Activated CD4-positive, alpha-beta T cell treated with anti-CD3 and anti-CD28 coated beads, Interleukin-2, amount 10 ng/mL, durations not matched to agents 24 days and 14 days (primary cell): ENCODE data around the gene GPS1. TPM values are rescaled to one million over a fixed set of nuclear protein-coding genes. Genes with fewer than 3 reads are reported as not detected.
A peak's percentile ranks its signal among the peaks of the same experiment; 100 is the strongest.

Experiments used
- DNase-seq: peaks from one replicate; pipeline ENCODE4 v3.0.0; 2022
- H3K27ac Mint-ChIP-seq: one replicate; pipeline ENCODE4 v1.8.0; 2022; ENCODE audit warnings: mild to moderate bottlenecking, mixed read lengths
- H3K27me3 Mint-ChIP-seq: one replicate; pipeline ENCODE4 v1.8.0; 2022; ENCODE audit warnings: mixed read lengths
- H3K36me3 Mint-ChIP-seq: one replicate; pipeline ENCODE4 v1.8.0; 2022; ENCODE audit warnings: low read depth, mild to moderate bottlenecking, mixed read lengths
- H3K4me1 Mint-ChIP-seq: one replicate; pipeline ENCODE4 v1.8.0; 2021; ENCODE audit warnings: mixed read lengths
- H3K4me3 Mint-ChIP-seq: one replicate; pipeline ENCODE4 v1.8.0; 2022; ENCODE audit warnings: mild to moderate bottlenecking, moderate library complexity, mixed read lengths
- H3K9me3 Mint-ChIP-seq: one replicate; pipeline ENCODE4 v1.8.0; 2021; ENCODE audit warnings: mixed read lengths
- intact Hi-C: fragments of 100-400 bp; cut with micrococcal nuclease; formaldehyde crosslinking; loops from one replicate; pipeline ENCODE4 v1.15.1; 2023
- total RNA-seq: library from RNA; stranded (reverse); gene quantifications from 2 replicates; pipeline ENCODE4 v1.2.3, GENCODE V29; 2022

Gene GPS1
- total RNA-seq, 1 donor from 2014 or later: 118 TPM

GRCh38 chr17:82091264-82092066 is 39.8 kb downstream of the GPS1 start:
- DNase-seq: no peak
- intact Hi-C loops: no loop called here
- Mint-ChIP-seq H3K36me3 (peaks cover 34% of the 10 kb centered on the region), H3K27ac (no peak overlapping the region), H3K9me3 (no peaks in the 10 kb centered on the region), H3K4me3 (no peak overlapping the region), H3K27me3 (no peaks in the 10 kb centered on the region), H3K4me1 (peaks cover 5% of the 10 kb centered on the region)

DNA sequence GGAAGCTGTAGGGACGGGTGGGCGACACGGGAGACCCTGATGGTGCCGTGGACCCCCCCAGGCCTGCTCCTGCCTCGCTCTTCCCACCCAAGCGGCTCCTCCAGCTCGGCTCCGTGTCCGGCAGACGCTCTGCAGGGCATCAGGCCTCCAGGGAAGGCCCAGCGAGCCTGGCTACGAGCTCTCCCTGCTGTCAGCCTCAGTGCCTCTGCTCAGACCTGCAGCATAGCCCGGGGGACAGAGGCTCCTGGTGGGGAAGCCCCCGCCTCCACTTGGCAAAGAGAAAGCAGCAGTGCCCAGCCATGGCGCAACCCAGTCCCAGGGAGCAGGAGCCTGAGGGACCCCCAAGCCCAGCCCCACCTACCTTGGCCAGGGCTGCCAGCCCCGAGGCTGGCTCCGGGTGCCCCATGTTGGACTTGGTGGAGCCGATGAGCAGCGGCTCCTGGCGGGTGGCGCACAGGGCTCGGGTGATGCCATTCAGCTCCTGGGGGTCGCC is 40.4 kb downstream of the GPS1 start:
- intact Hi-C loops: no loop called here
- Mint-ChIP-seq H3K36me3 (peaks cover 34% of the 10 kb centered on the region), H3K9me3 (no peaks in the 10 kb centered on the region), H3K4me1 (peaks cover 5% of the 10 kb centered on the region), H3K27ac (no peak overlapping the region), H3K4me3 (no peak overlapping the region), H3K27me3 (no peaks in the 10 kb centered on the region)
- DNase-seq: no peak

GRCh38 chr17:82092628-82092994 is 40.9 kb downstream of the GPS1 start:
- Mint-ChIP-seq H3K4me3 (no peak overlapping the region), H3K27me3 (no peaks in the 10 kb centered on the region), H3K36me3 (peaks cover 33% of the 10 kb centered on the region), H3K4me1 (peaks cover 5% of the 10 kb centered on the region), H3K9me3 (no peaks in the 10 kb centered on the region), H3K27ac (no peak overlapping the region)
- intact Hi-C loops: no loop called here
- DNase-seq: no peak

DNA sequence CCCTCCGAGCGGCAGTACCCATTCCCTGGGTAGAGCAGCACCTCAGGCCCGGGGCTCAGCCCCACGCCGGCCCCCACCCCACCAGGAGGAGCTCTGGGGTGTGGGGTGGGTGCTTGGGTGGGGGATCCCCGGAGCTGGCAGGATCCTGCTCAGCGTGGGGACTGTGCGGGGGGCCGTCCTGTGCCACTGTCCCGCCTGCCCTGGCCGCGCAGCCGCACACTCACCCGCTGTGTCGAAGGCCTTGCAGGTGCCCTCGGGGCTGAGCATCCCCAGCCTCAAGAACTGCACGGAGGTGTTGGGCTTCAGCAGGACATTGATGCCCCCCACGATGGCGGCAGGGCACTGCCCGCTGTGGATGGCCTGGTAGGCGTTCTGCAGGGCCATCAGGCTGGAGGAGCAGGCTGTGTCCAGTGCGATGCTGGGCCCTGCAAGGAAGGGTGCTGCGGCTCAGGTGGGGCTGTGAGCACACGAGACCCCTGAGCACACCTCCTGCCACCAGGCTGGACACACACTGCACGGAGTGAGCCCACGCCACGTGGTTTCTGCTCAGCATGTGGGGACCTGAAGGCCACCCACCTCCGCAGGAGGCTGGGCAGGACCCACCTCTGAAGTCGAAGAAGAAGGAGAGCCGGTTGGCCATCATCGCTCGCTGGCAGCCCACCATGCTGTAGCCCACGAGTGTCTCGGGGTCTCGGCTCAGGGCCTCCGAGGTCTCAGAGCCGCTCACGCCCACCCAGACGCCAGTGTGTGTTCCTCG is 41.5 kb downstream of the GPS1 start:
- H3K9me3 Mint-ChIP-seq: no peaks in the 10 kb centered on the region
- no peak overlapping the region for H3K27ac Mint-ChIP-seq
- H3K4me3 Mint-ChIP-seq: no peak overlapping the region
- intact Hi-C loops: no loop called here
- H3K27me3 Mint-ChIP-seq: no peaks in the 10 kb centered on the region
- H3K36me3 Mint-ChIP-seq: peaks cover 30% of the 10 kb centered on the region
- peaks cover 5% of the 10 kb centered on the region for H3K4me1 Mint-ChIP-seq
- DNase-seq: no peak

DNA sequence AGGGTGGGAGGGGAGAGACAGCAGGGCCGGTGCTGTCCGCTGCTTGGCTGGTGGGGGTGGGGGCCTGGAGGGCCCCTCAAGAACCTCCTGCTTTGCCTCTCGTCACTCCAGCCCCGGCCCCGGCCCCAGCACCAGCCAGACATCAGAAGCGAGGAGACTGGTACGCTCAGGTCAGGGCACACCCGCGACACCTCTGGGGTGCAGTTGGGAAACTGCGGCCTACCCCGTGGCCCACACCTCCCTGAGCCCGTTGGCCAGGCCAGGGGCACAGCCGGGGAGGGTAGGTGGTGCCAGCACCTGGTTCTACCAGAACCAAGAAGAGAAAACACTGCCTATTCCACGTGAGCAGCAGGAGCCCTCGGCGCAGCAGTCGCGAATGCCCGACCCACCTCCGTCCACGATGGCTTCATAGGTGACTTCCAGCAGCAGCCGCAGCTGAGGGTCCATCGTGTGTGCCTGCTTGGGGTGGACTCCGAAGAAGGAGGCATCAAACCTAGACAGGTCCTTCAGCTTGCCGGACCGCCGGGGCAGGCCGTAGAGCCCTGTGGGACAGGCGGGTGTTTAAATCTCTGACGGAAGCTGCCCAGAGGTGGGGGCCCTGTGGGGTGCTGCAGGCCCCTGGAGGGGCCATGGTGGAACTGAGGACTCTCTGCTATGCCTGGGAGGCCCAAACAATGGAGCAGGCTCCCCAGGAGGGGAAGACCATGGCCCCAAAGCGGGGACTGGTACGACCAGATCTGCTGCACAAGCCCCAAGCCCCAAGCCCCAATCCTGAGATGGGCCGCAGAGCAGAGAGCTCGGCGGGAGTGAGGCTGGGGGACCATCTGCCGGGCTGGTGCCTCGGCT is 43.5 kb downstream of the GPS1 start:
- no peak for DNase-seq
- Mint-ChIP-seq H3K9me3 (no peaks in the 10 kb centered on the region), H3K36me3 (peaks cover 26% of the 10 kb centered on the region), H3K27me3 (no peaks in the 10 kb centered on the region), H3K4me1 (peaks cover 10% of the 10 kb centered on the region), H3K27ac (no peak overlapping the region), H3K4me3 (peak overlapping the region; percentile 80)
- intact Hi-C loops: loop anchor here (5.0 kb wide), 1 partner anchor 107 kb away; no protein-coding TSS in a partner anchor

GRCh38 chr17:82095777-82096708 is 44.3 kb downstream of the GPS1 start:
- Mint-ChIP-seq H3K27me3 (no peaks in the 10 kb centered on the region), H3K4me1 (peaks cover 12% of the 10 kb centered on the region), H3K9me3 (no peaks in the 10 kb centered on the region), H3K36me3 (peaks cover 22% of the 10 kb centered on the region), H3K4me3 (peak overlapping the region; percentile 80), H3K27ac (peak overlapping the region; percentile 69)
- DNase-seq: no peak
- intact Hi-C loops: loop anchor here (5.0 kb wide), 1 partner anchor 106 kb away; no protein-coding TSS in a partner anchor

DNA sequence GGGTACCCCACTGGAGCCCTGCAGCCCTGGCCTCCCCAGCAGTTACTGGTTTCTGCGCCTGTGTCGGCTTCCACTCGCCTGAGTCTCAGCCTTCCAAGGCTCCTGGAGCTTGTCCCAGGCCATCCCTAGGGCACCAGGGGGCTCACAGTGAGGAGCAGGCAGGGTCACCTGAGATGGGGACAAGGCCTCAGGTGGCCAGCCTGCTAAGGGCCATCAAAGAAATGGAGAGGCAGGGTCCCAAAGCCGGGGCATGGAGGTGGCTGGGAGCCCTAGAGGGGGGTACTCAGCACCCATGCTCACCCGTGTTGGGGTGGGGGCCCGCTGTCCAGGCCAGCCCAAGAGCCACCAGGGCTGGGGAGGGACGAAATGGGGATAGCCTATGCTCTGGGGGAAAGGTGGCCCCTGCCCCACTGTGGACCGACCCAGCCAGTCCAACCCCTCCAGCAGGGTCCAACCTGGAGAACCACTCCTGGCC is 45.0 kb downstream of the GPS1 start:
- Mint-ChIP-seq H3K27me3 (no peaks in the 10 kb centered on the region), H3K36me3 (peaks cover 19% of the 10 kb centered on the region), H3K4me1 (peaks cover 12% of the 10 kb centered on the region), H3K9me3 (no peaks in the 10 kb centered on the region), H3K27ac (peak overlapping the region; percentile 69), H3K4me3 (peak overlapping the region; percentile 80)
- intact Hi-C loops: loop anchor here (5.0 kb wide), 1 partner anchor 106 kb away; no protein-coding TSS in a partner anchor
- peak; percentile 66 for DNase-seq

GRCh38 chr17:82097184-82097918 is 45.7 kb downstream of the GPS1 start:
- Mint-ChIP-seq H3K27ac (peak overlapping the region; percentile 69), H3K36me3 (peaks cover 16% of the 10 kb centered on the region)

GRCh38 chr17:82097919-82098168 is 46.1 kb downstream of the GPS1 start:
- intact Hi-C loops: loop anchor here (1.0 to 5.0 kb wide), 5 partner anchors 56 to 238 kb away; partner anchors contain the start of genes CENPX, DCXR, LRRC45 and P4HB
- peak overlapping the region; percentile 78 for H3K4me3 Mint-ChIP-seq
- H3K4me1 Mint-ChIP-seq: peaks cover 12% of the 10 kb centered on the region
- peak overlapping the region; percentile 74 for H3K27ac Mint-ChIP-seq
- no peaks in the 10 kb centered on the region for H3K9me3 Mint-ChIP-seq
- peaks cover 16% of the 10 kb centered on the region for H3K36me3 Mint-ChIP-seq
- no peak for DNase-seq
- H3K27me3 Mint-ChIP-seq: no peaks in the 10 kb centered on the region

More at GRCh38 chr17:82097184-82097918, 45.7 kb downstream of the GPS1 start:
- intact Hi-C loops: loop anchor here (5.0 kb wide), 1 partner anchor 105 kb away; no protein-coding TSS in a partner anchor
- Mint-ChIP-seq H3K9me3 (no peaks in the 10 kb centered on the region), H3K4me1 (peaks cover 12% of the 10 kb centered on the region), H3K4me3 (peak overlapping the region; percentile 80), H3K27me3 (no peaks in the 10 kb centered on the region)
- peak; percentile 81 for DNase-seq

DNA sequence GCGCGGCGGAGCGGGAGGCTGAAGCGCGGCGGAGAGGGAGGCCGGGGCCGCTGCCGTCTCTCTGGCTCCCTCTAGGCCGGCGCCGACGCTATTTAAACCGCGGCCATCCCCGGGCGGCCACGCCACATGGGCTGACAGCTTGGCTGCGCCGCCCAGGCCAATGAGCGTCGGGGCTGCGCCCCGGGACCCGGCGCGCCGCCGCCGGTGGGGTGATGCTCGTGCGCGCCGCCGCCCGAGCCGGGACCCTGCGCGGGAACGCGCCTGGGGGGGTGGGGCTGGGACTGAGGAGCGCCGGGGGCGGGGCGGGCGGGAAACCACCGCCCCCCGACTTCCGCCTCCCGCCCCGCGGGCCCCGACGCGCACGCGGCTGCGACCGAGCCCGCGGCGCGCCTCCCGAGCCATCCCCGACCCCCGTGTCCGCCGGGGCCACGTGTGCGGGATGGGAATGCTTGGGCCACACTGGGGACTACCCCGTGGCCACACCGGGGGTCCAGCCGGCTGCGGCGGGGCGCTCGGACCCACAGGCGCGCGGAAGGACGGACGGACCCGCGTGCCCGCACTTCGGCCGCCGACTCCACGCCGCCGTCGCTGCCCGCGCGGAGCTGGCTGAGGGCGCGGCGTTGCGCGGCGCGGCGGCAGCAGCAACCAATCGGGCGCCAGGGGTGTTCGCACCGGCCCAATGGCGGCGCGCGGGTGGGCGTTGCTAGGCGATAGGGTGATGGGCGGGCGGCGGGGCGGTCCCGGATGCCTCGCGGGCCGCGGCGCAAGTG is 46.7 kb downstream of the GPS1 start, which contains the start of gene FASN:
Gene FASN (minus strand): TSS at position 68 of the 770 bp plus-strand sequence. CDS start 1,791 bp downstream, outside the sequence.
- intact Hi-C loops: loop anchor here (1.0 to 5.0 kb wide), 5 partner anchors 56 to 238 kb away; partner anchors contain the start of genes CENPX, DCXR, LRRC45 and P4HB
- DNase-seq: peak; percentile 98
- H3K27me3 Mint-ChIP-seq: no peaks in the 10 kb centered on the region
- H3K9me3 Mint-ChIP-seq: no peaks in the 10 kb centered on the region
- H3K36me3 Mint-ChIP-seq: peaks cover 13% of the 10 kb centered on the region
- H3K27ac Mint-ChIP-seq: peak within 1 kb of the TSS; percentile 74
- peak within 1 kb of the TSS; percentile 80 for H3K4me3 Mint-ChIP-seq
- H3K4me1 Mint-ChIP-seq: peaks cover 12% of the 10 kb centered on the region

DNA sequence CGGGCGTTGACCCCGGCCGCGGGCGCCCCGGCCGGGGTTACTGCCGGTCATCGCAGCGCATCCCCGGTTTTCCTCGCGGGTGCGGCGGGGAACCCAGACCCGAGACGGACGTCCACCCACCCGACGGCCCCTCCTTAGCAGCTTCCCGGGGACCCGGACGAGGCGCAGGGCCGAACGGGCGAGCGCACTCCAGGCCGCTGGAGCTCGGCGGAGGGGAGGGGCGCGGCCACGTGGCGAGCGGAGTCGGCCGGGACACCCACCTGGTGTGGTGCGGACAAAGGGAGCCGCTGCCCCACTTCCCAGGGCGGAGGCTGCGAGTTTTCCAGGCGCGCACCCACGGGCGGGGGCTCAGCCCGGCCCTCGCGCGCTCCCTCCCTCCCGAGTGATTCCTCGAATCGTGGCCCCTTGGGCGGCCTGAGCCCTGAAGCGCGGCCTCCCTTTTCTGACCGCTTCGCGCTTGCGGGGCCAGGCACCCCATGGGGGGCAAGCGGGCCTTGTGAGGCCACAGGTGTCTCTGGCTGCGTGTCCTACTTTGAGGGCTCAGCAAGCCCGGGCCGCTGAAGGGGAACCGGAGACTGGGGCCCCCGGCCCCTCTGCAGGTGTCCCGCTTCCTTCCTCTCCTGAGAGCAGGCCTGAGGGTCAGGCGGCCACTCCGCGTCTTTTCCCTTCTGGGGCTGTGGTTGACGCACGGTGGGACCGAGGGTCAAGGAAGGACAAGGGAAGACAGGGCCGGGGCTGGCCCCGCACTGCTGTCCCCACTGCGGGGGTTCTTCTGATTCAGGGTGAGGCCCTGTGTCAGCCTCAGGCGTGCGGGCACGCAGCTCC is 47.5 kb downstream of the GPS1 start:
- no peaks in the 10 kb centered on the region for H3K27me3 Mint-ChIP-seq
- no peak for DNase-seq

More for the DNA sequence above, 47.5 kb downstream of the GPS1 start:
- Mint-ChIP-seq H3K4me3 (peak overlapping the region; percentile 85), H3K36me3 (peaks cover 13% of the 10 kb centered on the region), H3K4me1 (peaks cover 12% of the 10 kb centered on the region), H3K27ac (peak overlapping the region; percentile 94), H3K9me3 (no peaks in the 10 kb centered on the region)
- intact Hi-C loops: loop anchor here (1.0 to 5.0 kb wide), 5 partner anchors 55 to 239 kb away; partner anchors contain the start of genes CENPX, DCXR, LRRC45 and P4HB
